H9 (cell line): ENCODE measurements around the gene WDR27. TPM values are rescaled to one million over a fixed set of nuclear protein-coding genes. Genes with fewer than 3 reads are reported as not detected.

Experiments
- DNase-seq: peaks from one replicate; pipeline ENCODE4 v3.0.0-alpha.2; 2017
- H2AFZ ChIP-seq: one replicate; pipeline ENCODE4 v1.6.1; 2013; ENCODE audit warnings: mild to moderate bottlenecking, low read length, control low read depth, moderate library complexity
- H2AK5ac ChIP-seq: 2 replicates; pipeline ENCODE4 v1.6.1; 2013; ENCODE audit warnings: low read length, control low read depth, mixed read lengths; ENCODE audit not compliant: insufficient read length
- H2BK120ac ChIP-seq: one replicate; pipeline ENCODE4 v1.6.1; 2013; ENCODE audit warnings: low read depth, mild to moderate bottlenecking, low read length, control low read depth, inconsistent platforms; ENCODE audit not compliant: poor library complexity, severe bottlenecking
- H2BK12ac ChIP-seq: 2 replicates; pipeline ENCODE4 v1.6.1; 2013; ENCODE audit warnings: low read length, control low read depth, mixed read lengths, low read depth; ENCODE audit not compliant: insufficient read length
- H2BK15ac ChIP-seq: 2 replicates; pipeline ENCODE4 v1.6.1; 2013; ENCODE audit warnings: low read depth, low read length, control low read depth
- H2BK20ac ChIP-seq: one replicate; pipeline ENCODE4 v1.6.1; 2013; ENCODE audit warnings: low read depth, mild to moderate bottlenecking, low read length, control low read depth, inconsistent platforms; ENCODE audit not compliant: poor library complexity, severe bottlenecking
- H2BK5ac ChIP-seq: 2 replicates; pipeline ENCODE4 v1.6.1; 2013; ENCODE audit warnings: low read length, control low read depth, mixed read lengths; ENCODE audit not compliant: insufficient read length
- H3K14ac ChIP-seq: 2 replicates; pipeline ENCODE4 v1.6.1; 2013; ENCODE audit warnings: low read length, control low read depth; ENCODE audit not compliant: insufficient read depth
- H3K18ac ChIP-seq: 2 replicates; pipeline ENCODE4 v1.6.1; 2013; ENCODE audit warnings: low read depth, mild to moderate bottlenecking, mixed read lengths, low read length, control low read depth; ENCODE audit not compliant: insufficient read length
- H3K23ac ChIP-seq: 2 replicates; pipeline ENCODE4 v1.6.1; 2013; ENCODE audit warnings: low read length, control low read depth, mixed read lengths, low read depth; ENCODE audit not compliant: insufficient read length
- H3K23me2 ChIP-seq: 2 replicates; pipeline ENCODE4 v1.6.1; 2013; ENCODE audit warnings: low read depth, mild to moderate bottlenecking, mixed read lengths, low read length, control low read depth; ENCODE audit not compliant: insufficient read length, poor library complexity, severe bottlenecking
- H3K27ac ChIP-seq: 2 replicates; pipeline ENCODE4 v1.5.1; 2013; ENCODE audit warnings: low read length, control low read depth, mixed read lengths, low read depth; ENCODE audit not compliant: insufficient read length
- H3K27me3 ChIP-seq: 2 replicates; pipeline ENCODE4 v1.6.1; 2013; ENCODE audit warnings: low read length, control low read depth, inconsistent platforms; ENCODE audit not compliant: insufficient read depth
- H3K4ac ChIP-seq: 2 replicates; pipeline ENCODE4 v1.6.1; 2013; ENCODE audit warnings: low read depth, mild to moderate bottlenecking, control low read depth, inconsistent platforms, low read length, moderate library complexity
- H3K4me1 ChIP-seq: 2 replicates; pipeline ENCODE4 v1.6.1; 2013; ENCODE audit warnings: low read length, control low read depth, inconsistent platforms; ENCODE audit not compliant: insufficient read depth
- H3K4me2 ChIP-seq: 2 replicates; pipeline ENCODE4 v1.6.1; 2013; ENCODE audit warnings: low read length, control low read depth, mixed read lengths; ENCODE audit not compliant: insufficient read length, insufficient read depth
- H3K56ac ChIP-seq: 2 replicates; pipeline ENCODE4 v1.6.1; 2013; ENCODE audit warnings: low read depth, mild to moderate bottlenecking, mixed read lengths, low read length, control low read depth; ENCODE audit not compliant: insufficient read length
- H3K79me1 ChIP-seq: 2 replicates; pipeline ENCODE4 v1.6.1; 2013; ENCODE audit warnings: low read depth, mild to moderate bottlenecking, moderate library complexity, low read length, control low read depth, inconsistent platforms; ENCODE audit not compliant: insufficient read depth, poor library complexity, severe bottlenecking
- H3K79me2 ChIP-seq: 2 replicates; pipeline ENCODE4 v1.6.1; 2013; ENCODE audit warnings: low read length, control low read depth, inconsistent platforms; ENCODE audit not compliant: insufficient read depth
- H3K9ac ChIP-seq: 2 replicates; pipeline ENCODE4 v1.6.1; 2013; ENCODE audit warnings: low read length, control low read depth, mixed read lengths; ENCODE audit not compliant: insufficient read length; ENCODE audit errors: extremely low read depth
- H3K9me3 ChIP-seq: one replicate; pipeline ENCODE4 v1.6.1; 2013; ENCODE audit warnings: low read depth, low read length, inconsistent platforms; ENCODE audit not compliant: control insufficient read depth
- H3T11ph ChIP-seq: one replicate; pipeline ENCODE4 v1.6.1; 2013; ENCODE audit warnings: mild to moderate bottlenecking, low read length, control low read depth, inconsistent platforms
- H4K20me1 ChIP-seq: one replicate; pipeline ENCODE4 v1.6.1; 2013; ENCODE audit not compliant: control insufficient read depth, insufficient read length, insufficient read depth
- H4K5ac ChIP-seq: 2 replicates; pipeline ENCODE4 v1.6.1; 2013; ENCODE audit warnings: low read depth, mild to moderate bottlenecking, mixed read lengths, low read length, control low read depth; ENCODE audit not compliant: insufficient read length
- H4K8ac ChIP-seq: replicated peaks from 2 replicates; pipeline ENCODE4 v1.6.1; 2013; ENCODE audit warnings: low read length, control low read depth, mixed read lengths, low read depth; ENCODE audit not compliant: insufficient read length
- H4K91ac ChIP-seq: 2 replicates; pipeline ENCODE4 v1.6.1; 2013; ENCODE audit warnings: low read depth, mild to moderate bottlenecking, moderate library complexity, mixed read lengths, low read length, control low read depth; ENCODE audit not compliant: insufficient read length
- H3K27ac Mint-ChIP-seq, 3 experiments: 2 replicates in 2 of 3; 3 replicates in 1 of 3; pipeline ENCODE4 v1.8.0; 2020 to 2021; ENCODE audit warnings: mixed read lengths in 3 of 3, mild to moderate bottlenecking in 1 of 3, moderate library complexity in 1 of 3
- H3K27me3 Mint-ChIP-seq: 2 replicates; pipeline ENCODE4 v1.8.0; 2021; ENCODE audit warnings: low read depth, mild to moderate bottlenecking, moderate library complexity, mixed read lengths
- H3K36me3 Mint-ChIP-seq, 3 experiments: 2 replicates in 2 of 3; 3 replicates in 1 of 3; pipeline ENCODE4 v1.8.0; 2020 to 2021; ENCODE audit warnings: low read depth in 3 of 3, mixed read lengths in 3 of 3; ENCODE audit not compliant: insufficient read depth in 1 of 3
- H3K4me1 Mint-ChIP-seq, 2 experiments: 2 replicates each; pipeline ENCODE4 v1.8.0; 2020; ENCODE audit warnings: mixed read lengths in 2 of 2
- H3K4me3 Mint-ChIP-seq, 2 experiments: 2 replicates in 1 of 2; 3 replicates in 1 of 2; pipeline ENCODE4 v1.8.0; 2020 to 2021; ENCODE audit warnings: mild to moderate bottlenecking in 2 of 2, mixed read lengths in 2 of 2, moderate library complexity in 1 of 2
- H3K9me3 Mint-ChIP-seq, 2 experiments: 2 replicates in 1 of 2; 3 replicates in 1 of 2; pipeline ENCODE4 v1.8.0; 2020; ENCODE audit warnings: mild to moderate bottlenecking in 2 of 2, mixed read lengths in 2 of 2, moderate library complexity in 1 of 2
- WGBS: extraction: QIAGEN DNeasy Blood & Tissue Kit; methylation state at CpG from one replicate; pipeline ENCODE4 v1.1.7; 2013; ENCODE audit warnings: missing lambda C conversion rate, low lambda C conversion rate, mixed read lengths; ENCODE audit not compliant: insufficient read length; ENCODE audit errors: extremely low coverage; 5-methylcytosine and 5-hydroxymethylcytosine counted together
- total RNA-seq: library from RNA; stranded (reverse); gene quantifications from 2 replicates; pipeline ENCODE4 v1.2.1, GENCODE V29; 2021
- TF ChIP-seq, protein P1 (sequence below): fragments of 200-600 bp; sonication (generic); conservative IDR thresholded peaks from 3 replicates; pipeline ENCODE4 v1.8.0; 2021; ENCODE audit warnings: antibody characterized with exemption, mild to moderate bottlenecking

WDR27 gene
- total RNA-seq, 1 experiment from 2014 or later, result 48.7 TPM

DNA sequence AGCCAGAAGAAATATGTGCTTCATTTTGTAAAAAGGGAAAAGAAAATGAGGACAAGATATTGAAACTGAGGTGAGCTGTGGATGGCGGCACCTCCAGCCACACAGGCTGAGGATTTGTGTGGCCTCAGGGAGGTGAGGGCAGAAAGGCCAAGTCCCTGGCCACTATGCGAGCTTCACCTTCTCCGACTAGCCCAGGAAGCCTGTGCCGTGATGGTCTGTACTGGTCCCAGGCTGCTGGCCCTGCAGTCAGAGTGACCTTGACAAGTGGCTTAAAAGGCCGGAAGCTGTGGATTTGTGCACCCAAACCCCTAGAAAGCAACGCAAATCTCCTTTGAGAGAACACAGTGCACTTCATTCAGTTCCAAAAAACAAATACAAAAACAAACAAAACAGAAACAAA is 48.1 kb downstream of the WDR27 start:
- no peaks in the 10 kb centered on the region for H3K27me3 Mint-ChIP-seq
- no peak overlapping the region for H2BK15ac ChIP-seq
- DNase-seq, result no peak
- H3K27ac Mint-ChIP-seq, result no peak overlapping the region
- TF ChIP-seq, protein P1, sequence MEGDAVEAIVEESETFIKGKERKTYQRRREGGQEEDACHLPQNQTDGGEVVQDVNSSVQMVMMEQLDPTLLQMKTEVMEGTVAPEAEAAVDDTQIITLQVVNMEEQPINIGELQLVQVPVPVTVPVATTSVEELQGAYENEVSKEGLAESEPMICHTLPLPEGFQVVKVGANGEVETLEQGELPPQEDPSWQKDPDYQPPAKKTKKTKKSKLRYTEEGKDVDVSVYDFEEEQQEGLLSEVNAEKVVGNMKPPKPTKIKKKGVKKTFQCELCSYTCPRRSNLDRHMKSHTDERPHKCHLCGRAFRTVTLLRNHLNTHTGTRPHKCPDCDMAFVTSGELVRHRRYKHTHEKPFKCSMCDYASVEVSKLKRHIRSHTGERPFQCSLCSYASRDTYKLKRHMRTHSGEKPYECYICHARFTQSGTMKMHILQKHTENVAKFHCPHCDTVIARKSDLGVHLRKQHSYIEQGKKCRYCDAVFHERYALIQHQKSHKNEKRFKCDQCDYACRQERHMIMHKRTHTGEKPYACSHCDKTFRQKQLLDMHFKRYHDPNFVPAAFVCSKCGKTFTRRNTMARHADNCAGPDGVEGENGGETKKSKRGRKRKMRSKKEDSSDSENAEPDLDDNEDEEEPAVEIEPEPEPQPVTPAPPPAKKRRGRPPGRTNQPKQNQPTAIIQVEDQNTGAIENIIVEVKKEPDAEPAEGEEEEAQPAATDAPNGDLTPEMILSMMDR, result no peak
- H2BK20ac ChIP-seq, result no peak overlapping the region
- peaks cover 9% of the 10 kb centered on the region for H3K9me3 ChIP-seq
- no CpG with 5 or more reads among the region's 6 CpGs for WGBS
- H3K14ac ChIP-seq, result no peak overlapping the region
- no peaks in the 10 kb centered on the region for H3K4me1 ChIP-seq
- no peak overlapping the region for H3K9ac ChIP-seq
- H3K9me3 Mint-ChIP-seq, result peaks cover 7 to 9% of the 10 kb centered on the region in 2 experiments; a peak in 2 of 5 replicates
- H2BK12ac ChIP-seq, result no peak overlapping the region
- no peak overlapping the region for H3K56ac ChIP-seq
- H3K36me3 Mint-ChIP-seq, result peaks cover 45 to 69% (median 49%) of the 10 kb centered on the region in 3 experiments
- no peak overlapping the region for H3K4ac ChIP-seq
- no peak overlapping the region for H3K23ac ChIP-seq
- no peaks in the 10 kb centered on the region for H3K27me3 ChIP-seq
- H4K8ac ChIP-seq, result no peak overlapping the region
- no peak overlapping the region for H2AFZ ChIP-seq
- H4K91ac ChIP-seq, result no peak overlapping the region
- no peak overlapping the region for H4K5ac ChIP-seq
- H2BK120ac ChIP-seq, result no peak overlapping the region
- no peak overlapping the region; a peak in 1 of 5 replicates for H3K4me3 Mint-ChIP-seq
- no peak overlapping the region for H3T11ph ChIP-seq
- no peaks in the 10 kb centered on the region for H3K79me2 ChIP-seq
- H3K23me2 ChIP-seq, result peaks cover 2% of the 10 kb centered on the region
- H3K4me2 ChIP-seq, result no peak overlapping the region
- H3K4me1 Mint-ChIP-seq, result peaks cover 6 to 7% of the 10 kb centered on the region in 2 experiments
- no peak overlapping the region for H2BK5ac ChIP-seq
- H3K27ac ChIP-seq, result no peak overlapping the region
- no peak overlapping the region for H2AK5ac ChIP-seq
- H3K18ac ChIP-seq, result no peak overlapping the region
- no peaks in the 10 kb centered on the region for H3K79me1 ChIP-seq
- no peaks in the 10 kb centered on the region for H4K20me1 ChIP-seq
